H1 (cell line): ENCODE data around the gene COL27A1. TPM values are rescaled to one million over a fixed set of nuclear protein-coding genes. Genes with fewer than 3 reads are reported as not detected.

Experiments used
- CTCF ChIA-PET: fragments of 300-600 bp; sonication (Branson Sonifier 250); formaldehyde crosslinking; loops from one replicate; lab custom pipeline; 2021; ENCODE audit not compliant: partially characterized antibody; lab: Charles Lee
- POLR2A ChIA-PET: fragments of 300-600 bp; sonication (Branson Sonifier 250); formaldehyde crosslinking; loops from one replicate; lab custom pipeline; 2021; ENCODE audit warnings: inconsistent platforms; ENCODE audit not compliant: partially characterized antibody; lab: Charles Lee
- DNase-seq, 2 experiments: peaks; one replicate each; pipeline versions ENCODE4 v3.0.0 to v3.0.0-alpha.2; 2010 to 2022; ENCODE audit warnings: low spot score in 2 of 2, low read depth in 1 of 2, mixed read lengths in 1 of 2
- FAIRE-seq: peaks from 2 replicates; lab custom pipeline; 2011; peaks lifted over from hg19 to GRCh38; lab: Jason Lieb, UNC
- H2AFZ ChIP-seq: 2 replicates; pipeline ENCODE4 v1.8.1; 2012; ENCODE audit warnings: low read length, inconsistent platforms
- H2AK5ac ChIP-seq: 2 replicates; pipeline ENCODE4 v1.6.1; 2013; ENCODE audit warnings: low read depth, low read length
- H2BK120ac ChIP-seq: replicated peaks from 2 replicates; pipeline ENCODE3; 2013; ENCODE audit warnings: low read depth, low read length, inconsistent platforms
- H2BK12ac ChIP-seq: 2 replicates; pipeline ENCODE4 v1.6.1; 2013; ENCODE audit warnings: low read depth, low read length
- H2BK15ac ChIP-seq: 2 replicates; pipeline ENCODE4 v1.6.1; 2013; ENCODE audit warnings: low read length
- H2BK20ac ChIP-seq: 2 replicates; pipeline ENCODE4 v1.6.1; 2013; ENCODE audit warnings: low read length
- H2BK5ac ChIP-seq: 2 replicates; pipeline ENCODE4 v1.6.1; 2013; ENCODE audit warnings: low read depth, low read length
- H3K14ac ChIP-seq: 2 replicates; pipeline ENCODE4 v1.6.1; 2013; ENCODE audit warnings: inconsistent platforms; ENCODE audit not compliant: insufficient read length
- H3K18ac ChIP-seq: 2 replicates; pipeline ENCODE4 v1.6.1; 2013; ENCODE audit warnings: low read length; ENCODE audit errors: extremely low read depth
- H3K23ac ChIP-seq: 2 replicates; pipeline ENCODE4 v1.6.1; 2013; ENCODE audit warnings: inconsistent platforms; ENCODE audit not compliant: insufficient read length
- H3K23me2 ChIP-seq: 2 replicates; pipeline ENCODE4 v1.6.1; 2013; ENCODE audit warnings: low read depth, low read length
- H3K27ac ChIP-seq: 2 replicates; pipeline ENCODE4 v1.6.1; 2011; ENCODE audit warnings: low read depth, low read length, inconsistent platforms
- H3K27me3 ChIP-seq, 4 experiments: replicated peaks in 1 of 4; 1 replicate in 1 of 4; 2 replicates in 3 of 4; pipeline versions ENCODE4 v1.6.1 to v1.8.1; 2011 to 2013; ENCODE audit warnings: low read length in 3 of 4, mild to moderate bottlenecking in 3 of 4, inconsistent platforms in 2 of 4, mixed read lengths in 2 of 4, moderate library complexity in 1 of 4; ENCODE audit not compliant: control insufficient read depth in 3 of 4, insufficient read depth in 3 of 4; ENCODE audit errors: extremely low read depth in 1 of 4
- H3K36me3 ChIP-seq, 4 experiments: 2 replicates each; pipeline versions ENCODE4 v1.6.1 to v1.8.1; 2011 to 2013; ENCODE audit warnings: mild to moderate bottlenecking in 4 of 4, low read length in 3 of 4, moderate library complexity in 2 of 4, control low read depth in 1 of 4, inconsistent platforms in 1 of 4; ENCODE audit not compliant: insufficient read depth in 4 of 4, control insufficient read depth in 2 of 4
- H3K4ac ChIP-seq: replicated peaks from 2 replicates; pipeline ENCODE3; 2013; ENCODE audit warnings: low read length, low read depth, mixed read lengths, inconsistent platforms; ENCODE audit not compliant: insufficient read length
- H3K4me1 ChIP-seq, 4 experiments: replicated peaks in 1 of 4; 1 replicate in 1 of 4; 2 replicates in 3 of 4; pipeline versions ENCODE4 v1.6.1 to v1.8.1; 2011 to 2013; ENCODE audit warnings: low read length in 3 of 4, inconsistent platforms in 2 of 4, mixed read lengths in 1 of 4; ENCODE audit not compliant: insufficient read depth in 4 of 4, control insufficient read depth in 3 of 4
- H3K4me2 ChIP-seq, 2 experiments: 2 replicates each; pipeline versions ENCODE4 v1.6.1 to v1.8.1; 2011 to 2013; ENCODE audit warnings: low read depth in 2 of 2, low read length in 2 of 2, control low read depth in 1 of 2, inconsistent platforms in 1 of 2, mild to moderate bottlenecking in 1 of 2; ENCODE audit not compliant: insufficient read depth in 1 of 2
- H3K4me3 ChIP-seq, 4 experiments: fragments of 200-600, 300-600 bp in 1 of 4; sonication (generic), shearing (Covaris generic), sonication (Bioruptor Twin) in 1 of 4; 2 replicates each; pipeline versions ENCODE4 v1.5.1 to v1.8.1; 2011 to 2016; ENCODE audit warnings: low read length in 4 of 4, low read depth in 3 of 4, control low read depth in 2 of 4, inconsistent platforms in 2 of 4, mild to moderate bottlenecking in 2 of 4, mixed read lengths in 1 of 4, moderate library complexity in 1 of 4; ENCODE audit not compliant: insufficient read depth in 2 of 4; ENCODE audit errors: extremely low read depth in 1 of 4
- H3K56ac ChIP-seq: replicated peaks from 2 replicates; pipeline ENCODE3; 2013; ENCODE audit warnings: low read depth, mild to moderate bottlenecking, mixed read lengths, low read length, inconsistent platforms; ENCODE audit not compliant: insufficient read length
- H3K79me1 ChIP-seq: 2 replicates; pipeline ENCODE4 v1.6.1; 2013; ENCODE audit warnings: low read depth, low read length, control low read depth
- H3K79me2 ChIP-seq, 2 experiments: 2 replicates each; pipeline versions ENCODE4 v1.6.1 to v1.8.1; 2012 to 2013; ENCODE audit warnings: low read length in 2 of 2, mild to moderate bottlenecking in 2 of 2, inconsistent platforms in 1 of 2; ENCODE audit not compliant: insufficient read depth in 2 of 2, control insufficient read depth in 1 of 2
- H3K9ac ChIP-seq, 4 experiments: replicated peaks in 1 of 4; 1 replicate in 1 of 4; 2 replicates in 3 of 4; pipeline versions ENCODE4 v1.6.1 to v1.8.1; 2011 to 2013; ENCODE audit warnings: low read depth in 3 of 4, low read length in 3 of 4, control low read depth in 2 of 4, mild to moderate bottlenecking in 2 of 4, moderate library complexity in 2 of 4, inconsistent platforms in 1 of 4; ENCODE audit errors: extremely low read depth in 1 of 4
- H3K9me3 ChIP-seq, 2 experiments: 2 replicates each; pipeline versions ENCODE4 v1.6.1 to v1.8.1; 2012 to 2013; ENCODE audit warnings: mild to moderate bottlenecking in 2 of 2, moderate library complexity in 2 of 2, control low read depth in 1 of 2, inconsistent platforms in 1 of 2, low read depth in 1 of 2, low read length in 1 of 2, mixed read lengths in 1 of 2; ENCODE audit not compliant: insufficient read depth in 2 of 2
- H4K20me1 ChIP-seq, 2 experiments: replicated peaks in 1 of 2; 2 replicates each; pipeline versions ENCODE3 to v1.8.1; 2011 to 2013; ENCODE audit warnings: inconsistent platforms in 2 of 2, low read length in 2 of 2, mild to moderate bottlenecking in 1 of 2; ENCODE audit not compliant: insufficient read depth in 2 of 2, control insufficient read depth in 1 of 2
- H4K5ac ChIP-seq: 2 replicates; pipeline ENCODE4 v1.6.1; 2013; ENCODE audit warnings: low read length, low read depth, mixed read lengths, inconsistent platforms; ENCODE audit not compliant: insufficient read length
- H4K8ac ChIP-seq: 2 replicates; pipeline ENCODE4 v1.8.0; 2013; ENCODE audit warnings: mild to moderate bottlenecking, moderate library complexity, low read length, inconsistent platforms; ENCODE audit not compliant: insufficient read depth; ENCODE audit errors: extremely low read depth
- H4K91ac ChIP-seq: replicated peaks from 2 replicates; pipeline ENCODE3; 2013; ENCODE audit warnings: low read length, mixed read lengths, inconsistent platforms; ENCODE audit not compliant: insufficient read length
- BACH1 ChIP-seq: IDR thresholded peaks from 2 replicates; pipeline ENCODE4 v1.6.1; 2012; ENCODE audit warnings: low read length, improper control_type of control experiment
- CHD1 ChIP-seq: IDR thresholded peaks from 2 replicates; pipeline ENCODE4 v1.6.1; 2012; ENCODE audit warnings: low read depth, low read length, improper control_type of control experiment
- KDM1A ChIP-seq: fragments of 200-600, 300-600 bp; sonication (generic); IDR thresholded peaks from 2 replicates; pipeline ENCODE4 v1.7.1; 2016; ENCODE audit warnings: mild to moderate bottlenecking, low read length, borderline replicate concordance
- KDM5A ChIP-seq: fragments of 200-600 bp; IDR thresholded peaks from 2 replicates; pipeline ENCODE4 v1.7.1; 2012; ENCODE audit warnings: mild to moderate bottlenecking, low read length, inconsistent platforms, mixed read lengths
- MAFK ChIP-seq: IDR thresholded peaks from 2 replicates; pipeline ENCODE4 v1.6.1; 2012; ENCODE audit warnings: low read depth, mild to moderate bottlenecking, improper control_type of control experiment, low read length
- RFX5 ChIP-seq: IDR thresholded peaks from 2 replicates; pipeline ENCODE4 v1.6.1; 2011; ENCODE audit warnings: low read depth, low read length, improper control_type of control experiment, borderline replicate concordance
- RXRA ChIP-seq: IDR thresholded peaks from 2 replicates; pipeline ENCODE4 v1.6.1; 2011; ENCODE audit warnings: low read depth, mild to moderate bottlenecking, low read length, moderate library complexity; ENCODE audit not compliant: insufficient read depth
- SAP30 ChIP-seq: fragments of 300-600 bp; sonication (generic); IDR thresholded peaks from 2 replicates; pipeline ENCODE4 v1.7.1; 2012; ENCODE audit warnings: low read length, moderate library complexity, mild to moderate bottlenecking, inconsistent platforms; ENCODE audit not compliant: insufficient read depth, insufficient replicate concordance
- SIX5 ChIP-seq: IDR thresholded peaks from 2 replicates; pipeline ENCODE4 v1.6.1; 2011; ENCODE audit warnings: mild to moderate bottlenecking, low read depth, low read length
- SP2 ChIP-seq: IDR thresholded peaks from 2 replicates; pipeline ENCODE4 v1.6.1; 2012; ENCODE audit warnings: mild to moderate bottlenecking, low read length, inconsistent platforms
- SP4 ChIP-seq: IDR thresholded peaks from 2 replicates; pipeline ENCODE4 v1.6.1; 2012; ENCODE audit warnings: low read length, inconsistent platforms
- TBP ChIP-seq: IDR thresholded peaks from 2 replicates; pipeline ENCODE4 v1.6.1; 2011; ENCODE audit warnings: low read depth, low read length, improper control_type of control experiment
- WGBS, 2 experiments: shearing (Covaris generic) in 1 of 2; methylation state at CpG; one replicate each; pipeline versions ENCODE4 v1.1.6 to v1.1.7; 2013 to 2015; ENCODE audit warnings: low lambda C conversion rate in 2 of 2, mixed read lengths in 2 of 2, inconsistent platforms in 1 of 2, low coverage in 1 of 2, missing lambda C conversion rate in 1 of 2; ENCODE audit not compliant: insufficient replicate concordance in 2 of 2, insufficient coverage in 1 of 2, insufficient read length in 1 of 2; ENCODE audit errors: extremely low coverage in 1 of 2, missing lambda C conversion rate in 1 of 2; 5-methylcytosine and 5-hydroxymethylcytosine counted together
- polyA plus RNA-seq, 7 experiments: library from polyadenylated mRNA; depleted of rRNA in 3 of 7; stranded (reverse) in 5 of 7; unstranded in 2 of 7; fragments of >200 nt in 5 of 7; fragments of 200-250 nt in 2 of 7; gene quantifications; 1 replicate in 5 of 7; 2 replicates in 1 of 7; 4 replicates in 1 of 7; pipeline versions ENCODE4 v1.2.1 to v1.2.3, GENCODE V29; 2011 to 2013; ENCODE audit warnings: missing spikeins in 2 of 7, mixed read lengths in 2 of 7
- total RNA-seq: library from RNA; stranded (reverse); fragmentation: NEBNext Ultra II Directional; extraction: Animal tissue kit (Norgen Biotek cat#: 25700); gene quantifications from 2 replicates; pipeline ENCODE4 v1.2.1, GENCODE V29; 2021
- TF ChIP-seq, protein P1 (sequence below), 3 experiments: IDR thresholded peaks; 1 replicate in 2 of 3; 2 replicates in 1 of 3; pipeline versions ENCODE4 v1.5.1 to v1.6.1; 2011; ENCODE audit warnings: low read length in 3 of 3, mild to moderate bottlenecking in 3 of 3, inconsistent platforms in 2 of 3, low read depth in 1 of 3, moderate library complexity in 1 of 3; ENCODE audit not compliant: insufficient read depth in 1 of 3; ENCODE audit errors: control extremely low read depth in 1 of 3

Gene COL27A1
- total and polyA plus RNA-seq, 2 of the 8 experiments (the other 6 are each of a cell fraction or from before 2014, with no cell fraction given): 15.1 to 22.8 TPM

DNA sequence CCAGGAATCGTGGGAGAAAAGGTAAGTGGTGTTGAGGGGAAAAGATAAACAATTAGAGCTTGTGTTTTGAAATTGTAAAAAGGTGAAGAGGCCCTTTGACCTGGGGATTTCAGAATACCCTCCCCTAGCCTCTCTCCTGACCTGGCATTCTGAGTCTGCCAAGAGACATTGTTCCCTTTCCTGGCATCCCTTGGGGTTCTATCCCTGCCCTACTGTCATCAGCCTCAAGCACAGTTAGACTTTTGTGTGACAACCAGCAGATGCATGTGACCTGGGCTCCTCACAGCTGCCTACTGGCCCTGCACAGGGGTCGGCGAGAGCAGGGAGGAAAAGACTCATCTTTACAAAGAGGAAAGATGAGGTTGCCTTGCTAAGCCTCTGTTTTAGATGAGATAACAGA is 95.3 kb downstream of the COL27A1 start:
- H3K4me1 ChIP-seq: no peaks in the 10 kb centered on the region
- no peaks in the 10 kb centered on the region for H3K27me3 ChIP-seq
- H2BK20ac ChIP-seq: no peak overlapping the region
- no peak overlapping the region for H2AK5ac ChIP-seq
- H3K79me1 ChIP-seq: no peaks in the 10 kb centered on the region
- no peaks in the 10 kb centered on the region for H4K20me1 ChIP-seq
- H3K14ac ChIP-seq: no peak overlapping the region
- H2BK120ac ChIP-seq: no peak overlapping the region
- no peaks in the 10 kb centered on the region for H3K9me3 ChIP-seq
- no peak overlapping the region for H2AFZ ChIP-seq
- CTCF ChIA-PET: interaction anchor here (0.6 to 2.2 kb wide), 7 partner anchors 8 to 143 kb away, joined by 3 to 9 read pairs (median 5); no protein-coding TSS in a partner anchor
- POLR2A ChIA-PET: interaction anchor here (0.5 to 1.2 kb wide), 2 partner anchors 30 to 686 kb away, joined by 3 read pairs; no protein-coding TSS in a partner anchor
- no peak overlapping the region for H4K91ac ChIP-seq
- no peaks in the 10 kb centered on the region for H3K79me2 ChIP-seq
- H3K27ac ChIP-seq: no peak overlapping the region
- 92 to 100% methylated on average over 1 to 3 of the region's 3 CpGs for whole genome bisulfite sequencing, 2 experiments
- H2BK5ac ChIP-seq: no peak overlapping the region
- H3K4ac ChIP-seq: no peak overlapping the region
- H2BK15ac ChIP-seq: no peak overlapping the region
- H3K23me2 ChIP-seq: no peaks in the 10 kb centered on the region
- H3K56ac ChIP-seq: no peak overlapping the region
- H3K9ac ChIP-seq: no peak overlapping the region
- no peak overlapping the region for H3K4me2 ChIP-seq
- H3K4me3 ChIP-seq: no peak overlapping the region
- no peak for DNase-seq
- no peak for FAIRE-seq
- H3K23ac ChIP-seq: no peak overlapping the region
- no peak overlapping the region for H4K5ac ChIP-seq
- no peak overlapping the region for H4K8ac ChIP-seq
- H3K36me3 ChIP-seq: no peaks in the 10 kb centered on the region
- no peak overlapping the region for H3K18ac ChIP-seq
- no peak overlapping the region for H2BK12ac ChIP-seq
- no peak for TF ChIP-seq BACH1
- TF ChIP-seq, protein P1, sequence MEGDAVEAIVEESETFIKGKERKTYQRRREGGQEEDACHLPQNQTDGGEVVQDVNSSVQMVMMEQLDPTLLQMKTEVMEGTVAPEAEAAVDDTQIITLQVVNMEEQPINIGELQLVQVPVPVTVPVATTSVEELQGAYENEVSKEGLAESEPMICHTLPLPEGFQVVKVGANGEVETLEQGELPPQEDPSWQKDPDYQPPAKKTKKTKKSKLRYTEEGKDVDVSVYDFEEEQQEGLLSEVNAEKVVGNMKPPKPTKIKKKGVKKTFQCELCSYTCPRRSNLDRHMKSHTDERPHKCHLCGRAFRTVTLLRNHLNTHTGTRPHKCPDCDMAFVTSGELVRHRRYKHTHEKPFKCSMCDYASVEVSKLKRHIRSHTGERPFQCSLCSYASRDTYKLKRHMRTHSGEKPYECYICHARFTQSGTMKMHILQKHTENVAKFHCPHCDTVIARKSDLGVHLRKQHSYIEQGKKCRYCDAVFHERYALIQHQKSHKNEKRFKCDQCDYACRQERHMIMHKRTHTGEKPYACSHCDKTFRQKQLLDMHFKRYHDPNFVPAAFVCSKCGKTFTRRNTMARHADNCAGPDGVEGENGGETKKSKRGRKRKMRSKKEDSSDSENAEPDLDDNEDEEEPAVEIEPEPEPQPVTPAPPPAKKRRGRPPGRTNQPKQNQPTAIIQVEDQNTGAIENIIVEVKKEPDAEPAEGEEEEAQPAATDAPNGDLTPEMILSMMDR (IDR thresholded peaks at IDR 0.05; ENCODE audit: control extremely low read depth in 1 of 3, insufficient read depth in 1 of 3, low read depth in 1 of 3, low read length in 3 of 3): no peak
- TF ChIP-seq KDM5A: no peak
- TF ChIP-seq CHD1: no peak
- no peak for TF ChIP-seq SP4
- TF ChIP-seq SP2: no peak
- TF ChIP-seq RXRA: no peak
- no peak for TF ChIP-seq SIX5
- TF ChIP-seq MAFK: no peak
- TF ChIP-seq RFX5: no peak
- TF ChIP-seq TBP: no peak
- no peak for TF ChIP-seq KDM1A
- no peak for TF ChIP-seq SAP30
